NB4 (cell line): ENCODE results near the gene GRM5.
"Not testable (repeated sequence)": the region's sequence is repeated elsewhere in the genome, so short reads cannot be mapped to it uniquely, and the experiment has no call there.

Experiments
- CTCF ChIP-seq: IDR thresholded peaks from one replicate; pipeline ENCODE4 v1.5.1; 2012; ENCODE audit warnings: low read depth, low read length
- POLR2A ChIP-seq: IDR thresholded peaks from 2 replicates; pipeline ENCODE4 v1.6.1; 2011; ENCODE audit warnings: mild to moderate bottlenecking; ENCODE audit not compliant: insufficient read length; ENCODE audit errors: extremely low read depth

DNA sequence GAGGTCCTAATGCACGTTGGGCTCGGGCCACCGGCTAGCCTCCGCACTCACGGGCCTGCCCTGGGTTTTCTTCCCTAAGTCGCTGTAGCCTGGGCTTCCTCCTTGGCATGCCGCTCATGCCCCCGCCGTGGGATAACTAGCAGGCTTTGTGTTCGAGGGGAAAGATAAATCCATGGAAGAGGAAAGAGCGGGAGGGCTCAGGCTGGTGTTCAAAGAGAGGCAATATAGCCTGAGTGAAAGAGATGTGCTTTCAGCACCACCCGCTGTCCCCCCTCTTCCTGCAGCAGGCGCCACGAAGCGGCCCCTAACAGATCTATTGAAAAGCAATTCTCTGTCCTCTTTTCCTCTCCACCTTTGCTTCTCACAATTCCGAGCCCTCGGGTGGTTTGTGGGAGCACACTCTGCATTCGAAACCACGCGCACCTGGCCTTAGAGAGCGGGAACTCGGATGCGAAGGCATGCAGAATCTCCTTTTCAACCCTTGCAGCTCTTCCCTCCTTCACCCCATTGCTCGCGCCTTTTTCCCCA is 2.9 kb downstream of the GRM5 start:
- not testable (repeated sequence) for TF ChIP-seq CTCF, POLR2A
